GM18508 (cell line): ENCODE results near the gene GTF3C6.
"Not testable (repeated sequence)": the region's sequence is repeated elsewhere in the genome, so short reads cannot be mapped to it uniquely, and the experiment has no call there.

Source experiments
- ATAC-seq: cut with Tn5 transposase; IDR thresholded peaks from one replicate; pipeline ENCODE4 v1.9.1; 2021; ENCODE audit warnings: moderate number of reproducible peaks; ENCODE audit not compliant: insufficient read depth, unreplicated experiment

Gene GTF3C6, protein sequence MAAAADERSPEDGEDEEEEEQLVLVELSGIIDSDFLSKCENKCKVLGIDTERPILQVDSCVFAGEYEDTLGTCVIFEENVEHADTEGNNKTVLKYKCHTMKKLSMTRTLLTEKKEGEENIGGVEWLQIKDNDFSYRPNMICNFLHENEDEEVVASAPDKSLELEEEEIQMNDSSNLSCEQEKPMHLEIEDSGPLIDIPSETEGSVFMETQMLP

GRCh38 chr6:110958329-110959192, at the start of gene GTF3C6:
Gene GTF3C6, plus strand, starts transcription at chr6:110958706. Its CDS starts 64 bp downstream, at chr6:110958770.
- ATAC-seq = peak; percentile 67

- ATAC-seq = no peak
Observed at GRCh38 chr6:110930781-110931180, 27.7 kb upstream of the GTF3C6 start.

DNA sequence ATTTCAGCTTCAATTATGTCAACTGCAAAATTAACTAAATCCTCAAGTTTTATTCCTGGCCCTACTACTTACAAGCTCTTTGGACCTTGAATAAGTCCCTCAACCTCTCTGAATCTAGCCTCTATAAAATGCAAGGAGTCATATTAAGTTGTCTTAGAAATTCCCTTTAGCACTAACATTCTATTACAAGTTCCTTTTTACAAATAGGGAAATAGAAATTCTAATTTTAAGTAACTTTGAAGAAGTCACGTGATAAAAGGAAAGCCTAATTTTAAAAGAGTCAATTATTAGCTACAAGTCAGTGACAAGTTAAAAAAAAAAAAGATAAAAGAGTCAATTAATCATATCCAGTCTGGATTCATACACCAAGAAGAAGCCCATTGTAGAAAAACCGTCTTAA, 24.6 kb upstream of the GTF3C6 start:
- ATAC-seq = no peak

DNA sequence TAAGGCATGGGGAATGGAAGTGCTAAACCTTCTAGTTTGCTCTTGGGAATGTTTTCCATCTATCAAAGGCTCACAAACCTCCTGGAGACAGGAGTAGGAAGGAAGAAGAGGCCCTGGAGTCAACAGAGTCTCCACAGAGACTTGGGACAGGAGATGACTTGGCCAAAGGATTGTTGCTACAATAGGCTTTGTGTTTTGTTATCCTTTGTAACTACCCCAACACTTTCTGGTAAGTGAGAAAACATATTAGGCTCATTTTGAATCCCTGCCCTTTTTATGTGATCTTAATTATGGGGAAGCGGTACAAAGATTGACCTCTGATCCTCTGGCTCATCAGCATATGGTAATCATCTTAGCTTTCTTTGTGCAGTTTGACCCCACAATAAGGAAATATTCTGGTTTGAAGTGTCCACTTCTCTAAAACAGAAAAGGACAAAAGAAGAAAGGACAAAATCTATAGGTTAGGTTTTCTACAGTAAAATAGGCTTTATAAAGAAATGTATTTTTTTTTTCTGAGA, 24.1 kb upstream of the GTF3C6 start:
- no peak for ATAC-seq

GRCh38 chr6:110935171-110935570, 23.3 kb upstream of the GTF3C6 start:
- no peak for ATAC-seq

DNA sequence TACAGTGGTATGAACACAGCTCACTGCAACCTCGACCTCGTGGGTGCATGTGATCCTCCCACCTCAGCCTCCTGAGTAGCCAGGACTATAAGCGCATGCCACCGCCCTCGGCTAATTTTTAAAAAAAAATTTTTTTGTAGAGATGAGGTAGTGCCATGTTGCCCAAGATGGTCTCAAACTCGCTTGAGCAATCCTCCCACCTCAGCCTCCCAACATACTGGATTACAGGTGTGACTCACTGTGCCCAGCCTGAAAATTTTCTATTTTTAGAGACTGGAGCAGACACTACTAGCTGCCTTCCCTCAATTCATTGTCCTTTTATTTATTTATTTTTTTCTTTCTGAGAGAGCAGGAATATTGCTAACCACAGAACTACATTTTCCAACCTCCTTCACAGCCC, 20.3 kb upstream of the GTF3C6 start:
- no peak for ATAC-seq

DNA sequence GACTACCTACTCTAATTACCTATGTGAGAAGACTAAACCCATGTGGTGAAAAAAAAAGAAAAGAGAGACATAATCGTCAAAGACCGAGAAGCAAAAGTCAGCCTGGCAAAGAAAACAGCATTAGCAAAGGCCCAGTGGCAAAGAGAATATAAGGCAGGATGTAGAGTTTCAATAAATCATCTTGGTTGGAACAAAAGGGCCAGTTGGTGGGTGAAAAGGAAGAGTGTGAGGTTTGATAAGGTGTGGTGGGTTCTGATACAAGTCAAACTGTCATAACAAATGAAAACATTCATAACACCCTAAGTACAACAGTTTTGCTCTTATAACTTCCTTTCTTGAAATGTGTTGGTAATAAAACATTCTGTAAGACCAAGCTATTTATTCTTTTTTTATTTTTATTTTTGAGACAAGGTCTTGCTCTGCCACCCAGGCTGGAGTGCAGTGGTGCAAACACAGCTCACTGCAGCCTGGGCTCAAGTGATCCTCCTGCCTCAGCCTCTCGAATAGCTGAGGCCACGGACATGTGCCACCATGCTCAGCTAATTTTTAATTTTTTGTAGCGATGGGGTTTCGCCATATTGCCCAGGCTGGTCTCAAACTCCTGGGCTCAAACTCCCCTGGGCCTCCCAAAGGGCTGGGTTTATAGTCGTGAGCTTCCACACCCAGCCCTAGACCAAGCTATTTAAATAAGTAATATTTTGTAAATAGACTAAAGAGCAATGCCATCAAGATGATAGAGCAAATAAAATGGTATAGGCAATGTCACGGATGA, 18.9 kb upstream of the GTF3C6 start:
- no peak for ATAC-seq

- ATAC-seq = peak; percentile 100
Observed at GRCh38 chr6:110944681-110945151, 13.8 kb upstream of the GTF3C6 start.

DNA sequence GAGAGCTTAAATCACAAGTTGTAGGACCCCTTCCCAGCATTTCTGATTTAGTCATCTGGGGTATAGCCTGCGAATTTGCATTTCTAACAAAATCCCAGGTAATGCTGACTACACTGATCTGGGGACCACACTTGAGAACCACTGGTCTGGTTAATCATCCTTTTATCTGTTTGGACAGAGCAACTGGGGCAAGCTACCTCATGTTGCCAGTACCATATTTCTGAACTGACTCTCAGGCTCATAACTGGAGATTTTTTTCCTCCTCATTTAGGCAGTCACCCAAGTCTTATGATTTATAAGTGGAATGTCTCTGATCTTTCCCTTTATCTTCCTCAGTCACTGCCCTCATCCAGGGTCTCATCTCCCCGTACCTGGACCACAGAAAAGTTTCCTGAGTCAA, 12.0 kb upstream of the GTF3C6 start:
- ATAC-seq = no peak

- ATAC-seq = no peak
Observed at GRCh38 chr6:110949679-110950285, 8.7 kb upstream of the GTF3C6 start.

- ATAC-seq = no peak
Observed at GRCh38 chr6:110950440-110950839, 8.1 kb upstream of the GTF3C6 start.

DNA sequence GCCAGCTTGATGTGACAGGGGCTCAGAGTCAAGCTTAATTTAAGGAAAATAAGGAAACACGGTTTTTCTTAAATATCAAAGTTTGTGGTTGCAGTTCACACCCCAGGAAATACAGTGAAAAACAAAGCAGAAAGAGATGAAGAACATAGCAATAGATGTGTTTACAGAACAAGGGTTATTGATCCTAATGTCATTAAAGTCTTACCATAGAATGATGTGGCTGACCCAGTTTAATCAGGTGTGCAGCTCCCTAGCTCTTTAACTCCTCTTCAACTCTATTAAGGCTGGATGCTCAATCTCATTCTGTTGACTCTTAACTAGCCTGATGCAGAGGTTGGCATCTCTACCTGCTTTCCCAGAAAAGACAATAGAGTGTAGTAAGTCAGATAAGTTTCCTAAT, 7.5 kb upstream of the GTF3C6 start:
- no peak for ATAC-seq

DNA sequence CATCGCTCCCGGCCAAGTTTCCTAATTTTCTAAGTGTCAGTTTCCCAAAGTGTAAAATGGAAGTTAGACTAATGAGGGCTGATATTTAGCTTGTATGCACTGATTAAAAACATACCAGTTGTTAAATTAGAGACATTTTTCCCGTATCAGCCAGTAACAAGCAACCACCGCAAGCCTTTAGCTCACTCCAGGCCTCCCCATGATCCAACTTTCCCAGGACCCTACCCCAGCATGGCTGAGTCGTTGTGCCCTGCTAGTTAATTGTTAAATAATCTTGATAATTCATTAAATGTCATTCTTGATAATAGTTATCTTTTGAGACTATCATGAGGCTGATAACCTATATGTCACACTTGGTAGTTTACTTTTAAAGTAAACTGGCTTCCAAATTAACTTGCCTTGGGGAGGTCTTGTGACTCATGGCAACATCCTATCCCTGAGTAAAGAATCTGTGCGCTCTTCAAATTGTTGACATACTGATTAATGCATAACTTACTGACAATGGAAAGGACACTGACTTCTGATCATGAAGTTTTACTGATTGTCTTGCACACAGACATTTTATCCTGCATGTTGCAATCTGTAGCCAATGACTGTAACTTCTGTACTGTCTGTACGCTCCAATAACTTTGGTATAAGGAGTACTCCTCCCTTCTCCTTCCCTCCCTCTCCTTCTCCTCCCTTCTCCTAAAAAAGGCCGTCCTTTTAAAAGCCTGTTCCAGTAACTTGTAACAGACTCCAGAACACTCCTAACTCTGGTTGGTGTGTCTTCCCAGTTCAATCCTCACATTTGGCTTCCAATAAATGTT, 6.3 kb upstream of the GTF3C6 start:
- no peak for ATAC-seq

DNA sequence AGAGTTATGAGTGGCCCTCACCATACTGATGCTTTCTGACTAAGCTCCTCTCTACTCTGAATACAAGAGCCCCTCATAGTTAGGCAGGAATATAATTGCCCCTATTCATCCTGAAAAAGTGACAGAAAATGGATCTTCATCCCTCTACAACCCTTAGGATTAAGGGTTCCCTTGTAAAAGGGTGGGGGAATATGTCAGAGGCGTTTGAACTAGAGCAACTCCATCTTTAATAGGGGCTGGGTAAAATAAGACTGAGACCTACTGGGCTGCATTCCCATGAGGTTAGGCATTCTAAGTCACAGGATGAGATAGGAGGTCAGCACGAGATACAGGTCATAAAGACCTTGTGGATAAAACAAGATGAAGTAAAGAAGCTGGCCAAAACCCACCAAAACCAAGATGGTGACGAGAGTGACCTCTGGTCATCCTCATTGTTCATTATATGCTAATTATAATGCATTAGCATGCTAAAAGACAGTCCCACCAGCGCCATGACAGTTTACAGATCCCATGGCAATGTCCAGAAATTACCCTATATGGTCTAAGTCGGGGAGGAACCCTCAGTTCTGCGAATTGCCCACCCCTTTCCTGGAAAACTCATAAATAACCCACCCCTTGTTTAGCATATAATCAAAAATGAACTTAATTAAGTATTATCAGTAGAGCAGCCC, 4.7 kb upstream of the GTF3C6 start:
- no peak for ATAC-seq

- no peak for ATAC-seq
Observed at GRCh38 chr6:110960014-110960390, 1.5 kb downstream of the GTF3C6 start.

DNA sequence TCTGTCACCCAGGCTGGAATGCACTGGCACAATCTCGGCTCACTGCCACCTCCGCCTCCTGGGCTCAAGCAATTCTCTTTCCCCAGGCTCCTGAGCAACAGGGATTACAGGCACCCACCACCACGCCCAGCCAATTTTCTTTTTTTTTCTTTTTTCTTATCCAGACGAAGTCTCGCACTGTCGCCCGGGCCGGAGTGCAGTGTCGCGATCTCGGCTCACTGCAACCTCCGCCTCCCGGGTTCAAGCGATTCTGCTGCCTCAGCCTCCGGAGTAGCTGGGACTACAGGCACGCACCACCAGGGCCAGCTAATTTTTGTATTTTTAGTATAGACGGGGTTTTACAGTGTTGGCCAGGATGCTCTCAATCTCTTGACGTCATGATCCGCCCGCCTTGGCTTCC, 4.1 kb downstream of the GTF3C6 start:
- not testable (repeated sequence) for ATAC-seq

- no peak for ATAC-seq
Observed at GRCh38 chr6:110965629-110966229, 7.2 kb downstream of the GTF3C6 start.

GRCh38 chr6:110968661-110969060, 10.2 kb downstream of the GTF3C6 start:
- not testable (repeated sequence) for ATAC-seq

DNA sequence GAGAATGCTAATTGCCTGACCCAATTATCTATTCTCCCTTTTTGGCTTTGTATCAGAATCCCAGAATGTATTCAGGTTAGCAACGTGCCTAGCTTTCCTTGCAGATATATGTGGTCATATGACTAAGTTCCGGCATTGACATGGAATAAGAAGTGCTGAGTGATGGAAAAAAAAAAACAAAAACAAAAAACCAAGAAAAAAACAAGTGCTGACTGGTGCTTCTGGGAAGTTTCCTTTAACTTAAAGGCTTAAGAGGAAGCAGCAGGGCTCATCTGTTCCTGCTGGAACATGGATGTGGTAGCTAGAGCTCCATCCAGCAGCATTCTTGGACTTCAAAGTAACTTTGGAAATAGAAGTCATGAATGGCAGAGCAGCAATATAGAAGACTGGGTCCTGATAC, 13.0 kb downstream of the GTF3C6 start:
- no peak for ATAC-seq
